Spleen (tissue), 11 donors: ENCODE measurements around the gene STRIP2. TPM values are rescaled to one million over a fixed set of nuclear protein-coding genes. Genes with fewer than 3 reads are reported as not detected.
"Not testable (repeated sequence)": the region's sequence is repeated elsewhere in the genome, so short reads cannot be mapped to it uniquely, and the experiment has no call there.

Source experiments
- DNase-seq: peaks from one replicate; pipeline ENCODE4 v3.0.0-alpha.2; 2020
- H3K27ac ChIP-seq, 8 donors: fragments of 200-600 bp; sonication (generic) in 7 of 8; 1 replicate in 4 of 8; 2 replicates in 4 of 8; pipeline versions ENCODE4 v1.5.0 to v1.8.0; 2016 to 2021; ENCODE audit warnings: inconsistent platforms in 4 of 8, mild to moderate bottlenecking in 4 of 8, moderate library complexity in 1 of 8
- H3K27me3 ChIP-seq, 7 donors: fragments of 200-600 bp; sonication (generic) in 6 of 7; replicated peaks in 1 of 7; 1 replicate in 4 of 7; 2 replicates in 3 of 7; pipeline versions ENCODE4 v1.5.0 to v1.8.0; 2016 to 2021; ENCODE audit warnings: inconsistent platforms in 3 of 7, mild to moderate bottlenecking in 1 of 7
- H3K36me3 ChIP-seq, 6 donors: fragments of 200-600 bp; sonication (generic) in 5 of 6; 1 replicate in 4 of 6; 2 replicates in 2 of 6; pipeline versions ENCODE4 v1.5.0 to v1.8.0; 2016 to 2021; ENCODE audit warnings: inconsistent platforms in 2 of 6
- H3K4me1 ChIP-seq, 6 donors: fragments of 200-600 bp; sonication (generic) in 5 of 6; 1 replicate in 3 of 6; 2 replicates in 3 of 6; pipeline versions ENCODE4 v1.5.0 to v1.8.0; 2016 to 2021; ENCODE audit warnings: inconsistent platforms in 3 of 6
- H3K4me3 ChIP-seq, 8 donors: fragments of 200-600 bp; sonication (generic) in 7 of 8; 1 replicate in 4 of 8; 2 replicates in 4 of 8; pipeline versions ENCODE4 v1.5.0 to v1.8.0; 2016 to 2021; ENCODE audit warnings: inconsistent platforms in 4 of 8, mild to moderate bottlenecking in 4 of 8, moderate library complexity in 2 of 8
- H3K9me3 ChIP-seq, 8 donors: fragments of 200-600 bp; sonication (generic) in 7 of 8; 1 replicate in 4 of 8; 2 replicates in 4 of 8; pipeline versions ENCODE4 v1.5.0 to v1.8.0; 2016 to 2021; ENCODE audit warnings: inconsistent platforms in 4 of 8
- POLR2A ChIP-seq, 3 donors: fragments of 450-650 bp; IDR thresholded peaks; one replicate each; pipeline ENCODE4 v1.5.1; 2017; ENCODE audit warnings: antibody characterized with exemption in 3 of 3, mild to moderate bottlenecking in 1 of 3
- POLR2AphosphoS5 ChIP-seq, 3 donors: sonication (generic); formaldehyde crosslinking; IDR thresholded peaks; one replicate each; pipeline ENCODE4 v1.5.1; 2017; ENCODE audit warnings: antibody characterized with exemption in 3 of 3
- WGBS, 5 donors: extraction: QIAGEN DNeasy Blood & Tissue Kit in 3 of 5; methylation state at CpG; one replicate each; pipeline versions ENCODE4 v1.1.5 to v1.1.7; 2013 to 2018; 5-methylcytosine and 5-hydroxymethylcytosine counted together
- intact Hi-C: fragments of 100-400 bp; cut with DNase I; formaldehyde crosslinking; loops from one replicate; pipeline ENCODE4 v1.15.0; 2023; ENCODE audit warnings: low total_unique reads
- polyA plus RNA-seq, 3 donors: library from polyadenylated mRNA; stranded (reverse); fragments of 200-250 nt; gene quantifications; one replicate each; pipeline ENCODE4 v1.2.1, GENCODE V29; 2013
- total RNA-seq, 7 donors: library from RNA; depleted of rRNA in 3 of 7; stranded (reverse); fragments of >200 nt in 3 of 7; fragmentation: NEBNext Ultra II Directional in 4 of 7; extraction: Animal tissue kit (Norgen Biotek cat#: 25700) in 4 of 7; gene quantifications; one replicate each; pipeline versions ENCODE4 v1.1.0 to v1.2.1, GENCODE V29; 2016 to 2021
- TF ChIP-seq, protein P1 (sequence below), 11 experiments: fragments of 200-600 bp in 7 of 11; fragments of 450-650 bp in 4 of 11; sonication (generic) in 4 of 11; IDR thresholded peaks in 8 of 11; conservative IDR thresholded peaks in 3 of 11; 1 replicate in 7 of 11; 2 replicates in 4 of 11; pipeline versions ENCODE4 v1.4.0 to v1.8.0; 2016 to 2021; ENCODE audit warnings: antibody characterized with exemption in 11 of 11, inconsistent platforms in 4 of 11, mild to moderate bottlenecking in 1 of 11
- donor health status: healthy with polysubstance abuse.
- donor health status: DM: no; HTN: no; CAD: no; lungs with moderate emphysema.
- donor health status: DM: no; HTN: no; CAD: no.
- donor health status: Bipolar disorder and iron deficiency.
- donor health status: healthy.
- donor health status: DM: no; HTN: no; CAD: no.
- donor health status: DM: yes; HTN: yes; CAD: no.

The STRIP2 gene
- total and polyA plus RNA-seq, 10 donors, result 0.60 to 2.2 (median 1.3) TPM

- intact Hi-C loops, result loop anchor here (5.0 to 10.0 kb wide), 2 partner anchors 104 to 247 kb away; partner anchors contain the start of gene AHCYL2
- H3K4me3 ChIP-seq, result no peak overlapping the region
- H3K27me3 ChIP-seq, result no peaks in the 10 kb centered on the region
- H3K4me1 ChIP-seq, result peaks cover 0 to 7% (median 1%) of the 10 kb centered on the region in 6 donors
- TF ChIP-seq POLR2AphosphoS5 (IDR thresholded peaks at IDR 0.05) (no peak), POLR2A (IDR thresholded peaks at IDR 0.05) (no peak)
- TF ChIP-seq, protein P1, sequence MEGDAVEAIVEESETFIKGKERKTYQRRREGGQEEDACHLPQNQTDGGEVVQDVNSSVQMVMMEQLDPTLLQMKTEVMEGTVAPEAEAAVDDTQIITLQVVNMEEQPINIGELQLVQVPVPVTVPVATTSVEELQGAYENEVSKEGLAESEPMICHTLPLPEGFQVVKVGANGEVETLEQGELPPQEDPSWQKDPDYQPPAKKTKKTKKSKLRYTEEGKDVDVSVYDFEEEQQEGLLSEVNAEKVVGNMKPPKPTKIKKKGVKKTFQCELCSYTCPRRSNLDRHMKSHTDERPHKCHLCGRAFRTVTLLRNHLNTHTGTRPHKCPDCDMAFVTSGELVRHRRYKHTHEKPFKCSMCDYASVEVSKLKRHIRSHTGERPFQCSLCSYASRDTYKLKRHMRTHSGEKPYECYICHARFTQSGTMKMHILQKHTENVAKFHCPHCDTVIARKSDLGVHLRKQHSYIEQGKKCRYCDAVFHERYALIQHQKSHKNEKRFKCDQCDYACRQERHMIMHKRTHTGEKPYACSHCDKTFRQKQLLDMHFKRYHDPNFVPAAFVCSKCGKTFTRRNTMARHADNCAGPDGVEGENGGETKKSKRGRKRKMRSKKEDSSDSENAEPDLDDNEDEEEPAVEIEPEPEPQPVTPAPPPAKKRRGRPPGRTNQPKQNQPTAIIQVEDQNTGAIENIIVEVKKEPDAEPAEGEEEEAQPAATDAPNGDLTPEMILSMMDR (IDR thresholded peaks at IDR 0.05 in 8 of 11, conservative IDR thresholded peaks at IDR 0.05 in 3 of 11), result no peak
- no peaks in the 10 kb centered on the region for H3K9me3 ChIP-seq
- H3K36me3 ChIP-seq, result no peaks in the 10 kb centered on the region
- no peak overlapping the region for H3K27ac ChIP-seq
- DNase-seq, result no peak
Observed at GRCh38 chr7:129471402-129471827, 37.2 kb downstream of the STRIP2 start.

GRCh38 chr7:129475931-129476330, 41.7 kb downstream of the STRIP2 start:
- DNase-seq, H3K4me1 ChIP-seq, H3K36me3 ChIP-seq, H3K27me3 ChIP-seq, H3K4me3 ChIP-seq, H3K9me3 ChIP-seq, H3K27ac ChIP-seq: not testable (repeated sequence)
- intact Hi-C loops, result loop anchor here (10.0 kb wide), 1 partner anchor 251 kb away; the partner anchor contains the start of gene AHCYL2
- WGBS, 5 donors, result 91 to 99% (median 97%) methylated on average over 12 to 27 of the region's 27 CpGs

DNA sequence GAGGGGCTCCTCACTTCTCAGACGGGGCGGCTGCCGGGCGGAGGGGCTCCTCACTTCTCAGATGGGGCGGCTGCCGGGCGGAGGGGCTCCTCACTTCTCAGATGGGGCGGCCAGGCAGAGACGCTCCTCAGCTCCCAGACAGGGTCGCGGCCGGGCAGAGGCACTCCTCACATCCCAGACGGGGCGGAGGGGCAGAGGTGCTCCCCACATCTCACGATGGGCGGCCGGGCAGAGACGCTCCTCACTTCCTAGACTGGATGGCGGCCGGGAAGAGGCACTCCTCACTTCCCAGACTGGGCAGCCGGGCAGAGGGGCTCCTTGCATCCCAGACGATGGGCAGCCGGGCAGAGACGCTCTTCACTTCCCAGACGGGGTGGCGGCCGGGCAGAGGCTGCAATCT, 42.2 kb downstream of the STRIP2 start:
- H3K27me3 ChIP-seq, H3K9me3 ChIP-seq, H3K4me3 ChIP-seq, H3K36me3 ChIP-seq, H3K4me1 ChIP-seq, H3K27ac ChIP-seq, DNase-seq: not testable (repeated sequence)
- intact Hi-C loops, result loop anchor here (10.0 kb wide), 1 partner anchor 252 kb away; the partner anchor contains the start of gene AHCYL2
- 96 to 99% (median 97%) methylated on average over 9 to 23 of the region's 27 CpGs for WGBS, 5 donors

GRCh38 chr7:129479831-129480230, 45.6 kb downstream of the STRIP2 start:
- intact Hi-C loops, result loop anchor here (10.0 kb wide), 1 partner anchor 255 kb away; the partner anchor contains the start of gene AHCYL2
- DNase-seq, result no peak

DNA sequence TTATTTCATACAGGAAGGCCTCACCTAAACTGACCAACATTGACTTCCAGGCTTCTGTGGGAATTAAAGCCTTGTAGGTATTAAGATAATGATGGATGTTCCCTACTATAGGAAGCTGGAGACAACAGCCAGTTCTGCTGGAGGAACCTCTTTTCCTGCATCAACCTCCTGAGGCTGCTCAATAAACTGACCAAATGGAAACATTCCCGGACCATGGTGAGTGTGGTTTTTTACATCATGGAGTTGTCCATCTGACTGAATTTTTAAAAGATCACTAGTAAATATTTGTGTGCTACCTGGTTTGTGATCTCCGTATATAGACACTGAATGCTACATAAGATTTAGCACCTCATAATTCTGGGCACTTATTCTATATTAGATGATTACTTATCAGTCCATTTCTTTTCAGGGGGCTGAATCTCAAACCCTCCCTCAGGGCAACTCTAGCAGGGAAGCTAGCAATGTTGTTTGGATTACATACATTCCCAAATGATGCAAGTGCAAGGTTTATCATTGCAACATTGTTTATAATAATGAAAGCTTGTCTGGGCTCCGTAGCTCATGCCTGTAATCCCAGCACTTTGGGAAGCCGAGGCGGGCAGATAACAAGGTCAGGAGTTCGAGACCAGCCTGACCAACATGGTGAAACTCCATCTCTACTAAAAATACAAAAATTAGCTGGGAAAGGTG, 46.6 kb downstream of the STRIP2 start:
- DNase-seq, result no peak
- H3K9me3 ChIP-seq, result no peaks in the 10 kb centered on the region
- no peak for TF ChIP-seq POLR2A (IDR thresholded peaks at IDR 0.05)
- TF ChIP-seq, protein P1 (IDR thresholded peaks at IDR 0.05 in 8 of 11, conservative IDR thresholded peaks at IDR 0.05 in 3 of 11), result no peak
- no peak for TF ChIP-seq POLR2AphosphoS5 (IDR thresholded peaks at IDR 0.05)
- no peaks in the 10 kb centered on the region for H3K36me3 ChIP-seq
- no peak overlapping the region for H3K4me3 ChIP-seq
- H3K4me1 ChIP-seq, result no peaks in the 10 kb centered on the region
- no peak overlapping the region for H3K27ac ChIP-seq
- 88 to 100% (median 96%) methylated on average over 6 of the region's 6 CpGs for WGBS, 5 donors
- no peaks in the 10 kb centered on the region for H3K27me3 ChIP-seq
- intact Hi-C loops, result no loop called here

More at GRCh38 chr7:129479831-129480230, 45.6 kb downstream of the STRIP2 start:
- Histone ChIP-seq H3K27me3 (no peaks in the 10 kb centered on the region), H3K36me3 (no peaks in the 10 kb centered on the region), H3K4me3 (no peak overlapping the region), H3K27ac (no peak overlapping the region), H3K9me3 (no peaks in the 10 kb centered on the region), H3K4me1 (no peaks in the 10 kb centered on the region)
- TF ChIP-seq, protein P1 (IDR thresholded peaks at IDR 0.05 in 8 of 11, conservative IDR thresholded peaks at IDR 0.05 in 3 of 11), result no peak
- TF ChIP-seq POLR2A (IDR thresholded peaks at IDR 0.05), result no peak
- no peak for TF ChIP-seq POLR2AphosphoS5 (IDR thresholded peaks at IDR 0.05)
- 81 to 97% (median 90%) methylated on average over 1 of the region's 1 CpG for WGBS, 5 donors

- H3K9me3 ChIP-seq, H3K27me3 ChIP-seq, H3K4me3 ChIP-seq, H3K27ac ChIP-seq, intact Hi-C loops, DNase-seq, H3K4me1 ChIP-seq, H3K36me3 ChIP-seq: not testable (repeated sequence)
- 97 to 99% (median 97%) methylated on average over 6 of the region's 6 CpGs for WGBS, 5 donors
Observed at GRCh38 chr7:129481376-129481775, 47.1 kb downstream of the STRIP2 start.
